Measurements from ENCODE around the gene KCTD11.

GRCh38 chr17:7352503-7352889 lies 534 bp downstream of the KCTD11 start:
- TF ChIP-seq POLR2A (IDR thresholded peaks at IDR 0.05; ENCODE audit: extremely low read depth, insufficient read length) (no peak), CTCF (IDR thresholded peaks at IDR 0.05; ENCODE audit: low read depth, low read length) (no peak), MAX (IDR thresholded peaks at IDR 0.05; ENCODE audit: low read depth, low read length) (no peak), MYC (IDR thresholded peaks at IDR 0.05; ENCODE audit: low read depth, low read length) (no peak)
